ENCODE measurements around the gene S1PR4. TPM values are rescaled to one million over a fixed set of nuclear protein-coding genes. Genes with fewer than 3 reads are reported as not detected.

Gene S1PR4
- total and polyA plus RNA-seq, 9 of the 15 experiments (the other 6 are each of a cell fraction or from before 2014, with no cell fraction given), result 0.27 TPM; not detected in 8

- TF ChIP-seq, protein P1, sequence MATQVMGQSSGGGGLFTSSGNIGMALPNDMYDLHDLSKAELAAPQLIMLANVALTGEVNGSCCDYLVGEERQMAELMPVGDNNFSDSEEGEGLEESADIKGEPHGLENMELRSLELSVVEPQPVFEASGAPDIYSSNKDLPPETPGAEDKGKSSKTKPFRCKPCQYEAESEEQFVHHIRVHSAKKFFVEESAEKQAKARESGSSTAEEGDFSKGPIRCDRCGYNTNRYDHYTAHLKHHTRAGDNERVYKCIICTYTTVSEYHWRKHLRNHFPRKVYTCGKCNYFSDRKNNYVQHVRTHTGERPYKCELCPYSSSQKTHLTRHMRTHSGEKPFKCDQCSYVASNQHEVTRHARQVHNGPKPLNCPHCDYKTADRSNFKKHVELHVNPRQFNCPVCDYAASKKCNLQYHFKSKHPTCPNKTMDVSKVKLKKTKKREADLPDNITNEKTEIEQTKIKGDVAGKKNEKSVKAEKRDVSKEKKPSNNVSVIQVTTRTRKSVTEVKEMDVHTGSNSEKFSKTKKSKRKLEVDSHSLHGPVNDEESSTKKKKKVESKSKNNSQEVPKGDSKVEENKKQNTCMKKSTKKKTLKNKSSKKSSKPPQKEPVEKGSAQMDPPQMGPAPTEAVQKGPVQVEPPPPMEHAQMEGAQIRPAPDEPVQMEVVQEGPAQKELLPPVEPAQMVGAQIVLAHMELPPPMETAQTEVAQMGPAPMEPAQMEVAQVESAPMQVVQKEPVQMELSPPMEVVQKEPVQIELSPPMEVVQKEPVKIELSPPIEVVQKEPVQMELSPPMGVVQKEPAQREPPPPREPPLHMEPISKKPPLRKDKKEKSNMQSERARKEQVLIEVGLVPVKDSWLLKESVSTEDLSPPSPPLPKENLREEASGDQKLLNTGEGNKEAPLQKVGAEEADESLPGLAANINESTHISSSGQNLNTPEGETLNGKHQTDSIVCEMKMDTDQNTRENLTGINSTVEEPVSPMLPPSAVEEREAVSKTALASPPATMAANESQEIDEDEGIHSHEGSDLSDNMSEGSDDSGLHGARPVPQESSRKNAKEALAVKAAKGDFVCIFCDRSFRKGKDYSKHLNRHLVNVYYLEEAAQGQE (IDR thresholded peaks at IDR 0.05; ENCODE audit: borderline replicate concordance), result no peak
- TF ChIP-seq, protein P1 (CRISPR knock-in tag; IDR thresholded peaks at IDR 0.05; ENCODE audit: low read depth), result 0 out of 2 replicates have a peak, but pooled peaks have one; percentile 33
- TF ChIP-seq, protein P2, sequence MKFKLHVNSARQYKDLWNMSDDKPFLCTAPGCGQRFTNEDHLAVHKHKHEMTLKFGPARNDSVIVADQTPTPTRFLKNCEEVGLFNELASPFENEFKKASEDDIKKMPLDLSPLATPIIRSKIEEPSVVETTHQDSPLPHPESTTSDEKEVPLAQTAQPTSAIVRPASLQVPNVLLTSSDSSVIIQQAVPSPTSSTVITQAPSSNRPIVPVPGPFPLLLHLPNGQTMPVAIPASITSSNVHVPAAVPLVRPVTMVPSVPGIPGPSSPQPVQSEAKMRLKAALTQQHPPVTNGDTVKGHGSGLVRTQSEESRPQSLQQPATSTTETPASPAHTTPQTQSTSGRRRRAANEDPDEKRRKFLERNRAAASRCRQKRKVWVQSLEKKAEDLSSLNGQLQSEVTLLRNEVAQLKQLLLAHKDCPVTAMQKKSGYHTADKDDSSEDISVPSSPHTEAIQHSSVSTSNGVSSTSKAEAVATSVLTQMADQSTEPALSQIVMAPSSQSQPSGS (CRISPR knock-in tag; IDR thresholded peaks at IDR 0.05), result no peak
- no peak for TF ChIP-seq PRMT5 (CRISPR knock-in tag; IDR thresholded peaks at IDR 0.05)
- TF ChIP-seq ZNF277 (CRISPR knock-in tag; IDR thresholded peaks at IDR 0.05; ENCODE audit: borderline replicate concordance), result no peak
- no peak for TF ChIP-seq ZNF444 (CRISPR knock-in tag; IDR thresholded peaks at IDR 0.05)
- no peak for TF ChIP-seq THRAP3 (IDR thresholded peaks at IDR 0.05; ENCODE audit: borderline replicate concordance)
- no peak for TF ChIP-seq HDAC8 (tag; IDR thresholded peaks at IDR 0.05)
- TF ChIP-seq ELF4 (CRISPR knock-in tag; IDR thresholded peaks at IDR 0.05), result no peak
- TF ChIP-seq TAL1 (IDR thresholded peaks at IDR 0.05), result peak; percentile 47
- TF ChIP-seq RBFOX2 (IDR thresholded peaks at IDR 0.05; ENCODE audit: low read depth, low read length), result peak; percentile 33; the same call in 1 of the 2 replicates
- no peak for TF ChIP-seq TAF7 (tag; IDR thresholded peaks at IDR 0.05)
- TF ChIP-seq CTCF (IDR thresholded peaks at IDR 0.05 in 2 of 3, conservative IDR thresholded peaks at IDR 0.05 in 1 of 3; ENCODE audit: insufficient read depth in 2 of 3, low read depth in 1 of 3, low read length in 3 of 3), result no peak
- TF ChIP-seq, protein P3, sequence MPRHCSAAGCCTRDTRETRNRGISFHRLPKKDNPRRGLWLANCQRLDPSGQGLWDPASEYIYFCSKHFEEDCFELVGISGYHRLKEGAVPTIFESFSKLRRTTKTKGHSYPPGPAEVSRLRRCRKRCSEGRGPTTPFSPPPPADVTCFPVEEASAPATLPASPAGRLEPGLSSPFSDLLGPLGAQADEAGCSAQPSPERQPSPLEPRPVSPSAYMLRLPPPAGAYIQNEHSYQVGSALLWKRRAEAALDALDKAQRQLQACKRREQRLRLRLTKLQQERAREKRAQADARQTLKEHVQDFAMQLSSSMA (CRISPR knock-in tag; IDR thresholded peaks at IDR 0.05), result no peak
These were observed 45.4 kb upstream of the S1PR4 start (continued) for GRCh38 chr19:3132971-3133792.

Data from K562 (cell line).